PFSK-1 (cell line): Measurements from ENCODE around the gene AMACR.

ENCODE experiments used
- SIN3A ChIP-seq: IDR thresholded peaks from 2 replicates; pipeline ENCODE4 v1.6.1; 2012; ENCODE audit warnings: mild to moderate bottlenecking, low read length, moderate library complexity, borderline replicate concordance; ENCODE audit not compliant: insufficient read depth
- TAF1 ChIP-seq: IDR thresholded peaks from 2 replicates; pipeline ENCODE4 v1.6.1; 2012; ENCODE audit warnings: low read length, control low read depth, borderline replicate concordance; ENCODE audit not compliant: insufficient read depth
- TF ChIP-seq, protein P1 (sequence below), 2 experiments: IDR thresholded peaks; 2 replicates each; pipeline versions ENCODE4 v1.6.1 to v1.8.0; 2011 to 2012; ENCODE audit warnings: low read depth in 2 of 2, low read length in 2 of 2, control low read depth in 1 of 2, inconsistent platforms in 1 of 2, mild to moderate bottlenecking in 1 of 2, moderate library complexity in 1 of 2; ENCODE audit not compliant: insufficient read depth in 1 of 2

DNA sequence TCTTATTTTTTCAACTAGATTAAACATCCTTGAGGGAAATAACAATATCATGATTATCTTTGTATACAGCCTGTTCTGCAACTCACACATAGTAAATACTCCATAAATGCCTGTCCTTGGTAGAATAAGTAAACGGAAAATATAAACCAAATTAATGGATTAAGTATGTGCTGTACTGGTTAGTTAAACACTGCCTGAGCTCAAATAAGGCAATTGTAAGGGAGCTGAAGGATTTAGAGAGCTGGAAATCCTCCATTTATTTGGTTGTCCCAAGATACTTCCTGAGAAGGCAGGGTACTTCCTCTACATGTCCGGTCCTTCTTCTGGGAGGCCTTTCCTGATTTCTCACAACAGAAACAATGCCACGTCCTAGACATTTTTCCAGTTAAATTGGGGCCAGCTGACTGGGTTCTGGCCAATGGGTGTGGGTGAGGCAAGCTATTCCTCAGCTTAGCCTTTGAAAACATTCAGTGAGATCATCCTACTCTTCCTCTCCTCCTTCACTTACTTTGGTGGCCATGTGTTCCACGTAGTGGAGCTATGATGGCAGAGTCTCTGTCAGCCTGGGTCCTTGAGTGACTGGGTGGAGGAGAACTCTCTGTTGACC is 43.6 kb upstream of the AMACR start:
- TF ChIP-seq, protein P1, sequence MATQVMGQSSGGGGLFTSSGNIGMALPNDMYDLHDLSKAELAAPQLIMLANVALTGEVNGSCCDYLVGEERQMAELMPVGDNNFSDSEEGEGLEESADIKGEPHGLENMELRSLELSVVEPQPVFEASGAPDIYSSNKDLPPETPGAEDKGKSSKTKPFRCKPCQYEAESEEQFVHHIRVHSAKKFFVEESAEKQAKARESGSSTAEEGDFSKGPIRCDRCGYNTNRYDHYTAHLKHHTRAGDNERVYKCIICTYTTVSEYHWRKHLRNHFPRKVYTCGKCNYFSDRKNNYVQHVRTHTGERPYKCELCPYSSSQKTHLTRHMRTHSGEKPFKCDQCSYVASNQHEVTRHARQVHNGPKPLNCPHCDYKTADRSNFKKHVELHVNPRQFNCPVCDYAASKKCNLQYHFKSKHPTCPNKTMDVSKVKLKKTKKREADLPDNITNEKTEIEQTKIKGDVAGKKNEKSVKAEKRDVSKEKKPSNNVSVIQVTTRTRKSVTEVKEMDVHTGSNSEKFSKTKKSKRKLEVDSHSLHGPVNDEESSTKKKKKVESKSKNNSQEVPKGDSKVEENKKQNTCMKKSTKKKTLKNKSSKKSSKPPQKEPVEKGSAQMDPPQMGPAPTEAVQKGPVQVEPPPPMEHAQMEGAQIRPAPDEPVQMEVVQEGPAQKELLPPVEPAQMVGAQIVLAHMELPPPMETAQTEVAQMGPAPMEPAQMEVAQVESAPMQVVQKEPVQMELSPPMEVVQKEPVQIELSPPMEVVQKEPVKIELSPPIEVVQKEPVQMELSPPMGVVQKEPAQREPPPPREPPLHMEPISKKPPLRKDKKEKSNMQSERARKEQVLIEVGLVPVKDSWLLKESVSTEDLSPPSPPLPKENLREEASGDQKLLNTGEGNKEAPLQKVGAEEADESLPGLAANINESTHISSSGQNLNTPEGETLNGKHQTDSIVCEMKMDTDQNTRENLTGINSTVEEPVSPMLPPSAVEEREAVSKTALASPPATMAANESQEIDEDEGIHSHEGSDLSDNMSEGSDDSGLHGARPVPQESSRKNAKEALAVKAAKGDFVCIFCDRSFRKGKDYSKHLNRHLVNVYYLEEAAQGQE (IDR thresholded peaks at IDR 0.05; ENCODE audit: insufficient read depth in 1 of 2, low read depth in 2 of 2, low read length in 2 of 2): no peak
- TF ChIP-seq TAF1 (no peak), SIN3A (no peak)
